Measurements from ENCODE around the gene GCSAML. TPM values are rescaled to one million over a fixed set of nuclear protein-coding genes. Genes with fewer than 3 reads are reported as not detected.
A peak's percentile ranks its signal among the peaks of the same experiment; 100 is the strongest.

GCSAML gene
- total and polyA plus RNA-seq, 9 of the 15 experiments (the other 6 are each of a cell fraction or from before 2014, with no cell fraction given), result 0.01 TPM; not detected in 8

GRCh38 chr1:247576514-247576913 lies 27.6 kb downstream of the GCSAML start (continued):
- TF ChIP-seq CTCF (IDR thresholded peaks at IDR 0.05 in 2 of 3, conservative IDR thresholded peaks at IDR 0.05 in 1 of 3; ENCODE audit: insufficient read depth in 2 of 3, low read depth in 1 of 3, low read length in 3 of 3) (peak; percentile 33 to 60 (median 34); a peak in 4 of 6 replicates), MED1 (CRISPR knock-in tag; IDR thresholded peaks at IDR 0.05; ENCODE audit: borderline replicate concordance) (no peak)

GRCh38 chr1:247578946-247579460 lies 30.1 kb downstream of the GCSAML start:
- Histone ChIP-seq H3K9ac (ENCODE audit: insufficient read depth in 1 of 2, low read depth in 2 of 2, low read length in 2 of 2) (no peak overlapping the region), H3K79me2 (ENCODE audit: control insufficient read depth, insufficient read depth, low read length) (no peaks in the 10 kb centered on the region), H3K27me3 (ENCODE audit: control insufficient read depth in 2 of 2, insufficient read depth in 2 of 2, low read length in 2 of 2) (no peaks in the 10 kb centered on the region), H2AFZ (ENCODE audit: low read depth, low read length) (no peak overlapping the region), H3K4me3 (no peak overlapping the region), H3K36me3 (ENCODE audit: control insufficient read depth, insufficient read depth, low read length) (no peaks in the 10 kb centered on the region), H4K20me1 (replicated peaks; ENCODE audit: control insufficient read depth, insufficient read depth, low read length) (no peaks in the 10 kb centered on the region), H3K4me1 (replicated peaks in 1 of 2; ENCODE audit: control insufficient read depth in 2 of 2, insufficient read depth in 2 of 2, low read length in 2 of 2) (no peaks in the 10 kb centered on the region), H3K4me2 (ENCODE audit: insufficient read depth, low read length) (no peak overlapping the region), H3K9me1 (ENCODE audit: control insufficient read depth, insufficient read depth, low read length) (no peaks in the 10 kb centered on the region), H3K9me3 (replicated peaks; ENCODE audit: control insufficient read depth, insufficient read depth, low read depth, low read length) (no peaks in the 10 kb centered on the region), H3K27ac (ENCODE audit: extremely low read depth, low read depth, low read length) (no peak overlapping the region)
- WGBS (ENCODE audit: insufficient coverage, low coverage, missing lambda C conversion rate), result 0% methylated on average over 5 of the region's 5 CpGs
- TF ChIP-seq HMGXB4 (CRISPR knock-in tag; IDR thresholded peaks at IDR 0.05) (no peak), ATF1 (CRISPR knock-in tag; IDR thresholded peaks at IDR 0.05) (no peak), ATF1 (tag; IDR thresholded peaks at IDR 0.05) (peak; percentile 16; the same call in 1 of the 2 replicates)
- intact Hi-C loops (cut with micrococcal nuclease), result loop anchor here (5.0 kb wide), 1 partner anchor 207 kb away; no protein-coding TSS in a partner anchor
- DNase-seq (ENCODE audit: extremely low read depth in 1 of 4, low spot score in 3 of 4) (no peak), ATAC-seq (no peak), FAIRE-seq (no peak)
- POLR2A ChIA-PET, result no interaction called here
- CTCF ChIA-PET (ENCODE audit: low intra/inter-chr PET ratio), result no interaction called here
- no TSS peak for BruUV-seq (replicated peaks)
- in situ Hi-C loops (cut with MboI), result no loop called here
